PC-3 (cell line): ENCODE data around the gene STK39. TPM values are rescaled to one million over a fixed set of nuclear protein-coding genes. Genes with fewer than 3 reads are reported as not detected.

Experiments
- ATAC-seq: fragments of 200-7000 bp; cut with Tn5 transposase; 2 replicates; pipeline ENCODE4 v1.9.1; 2020; ENCODE audit warnings: mild to moderate bottlenecking, moderate library complexity
- BruUV-seq: library from RNA; stranded (reverse); fragments of 400-500 nt; replicated peaks from 2 replicates; lab custom pipeline; 2021; lab: Mats Ljungman, UMichigan
- CTCF ChIA-PET: fragments of 300-600 bp; sonication (Branson Sonifier 250); formaldehyde crosslinking; loops from one replicate; lab custom pipeline; 2022; ENCODE audit warnings: antibody characterized with exemption; lab: Charles Lee
- POLR2A ChIA-PET: fragments of 300-600 bp; sonication (Branson Sonifier 250); formaldehyde crosslinking; loops from one replicate; lab custom pipeline; 2022; ENCODE audit warnings: antibody characterized with exemption; ENCODE audit not compliant: unreplicated experiment; lab: Charles Lee
- DNase-seq: peaks from one replicate; pipeline ENCODE4 v3.0.0-alpha.2; 2015
- H2AFZ ChIP-seq: fragments of 300-600 bp; sonication (generic); 2 replicates; pipeline ENCODE4 v1.6.0; 2016; ENCODE audit warnings: antibody characterized with exemption, low read length
- H3F3A ChIP-seq: fragments of 300-600 bp; sonication (generic); one replicate; pipeline ENCODE4 v1.6.0; 2017; ENCODE audit warnings: antibody characterized with exemption, low read length, control low read depth, mild to moderate bottlenecking; ENCODE audit not compliant: unreplicated experiment
- H3K27ac ChIP-seq: fragments of 300-600 bp; sonication (generic); 2 replicates; pipeline ENCODE4 v1.5.1; 2016; ENCODE audit warnings: mild to moderate bottlenecking, low read length
- H3K27me3 ChIP-seq: fragments of 300-600 bp; sonication (generic); 2 replicates; pipeline ENCODE4 v1.6.1; 2016; ENCODE audit warnings: low read length, mixed read lengths
- H3K36me3 ChIP-seq: fragments of 300-600 bp; sonication (generic); 2 replicates; pipeline ENCODE4 v1.6.1; 2016; ENCODE audit warnings: low read depth, mixed run types, low read length, mixed read lengths
- H3K4me1 ChIP-seq: fragments of 300-600 bp; sonication (generic); 2 replicates; pipeline ENCODE4 v1.5.1; 2016; ENCODE audit warnings: low read length; ENCODE audit not compliant: insufficient read depth
- H3K4me2 ChIP-seq: fragments of 300-600 bp; sonication (generic); 2 replicates; pipeline ENCODE4 v1.6.0; 2016; ENCODE audit warnings: low read length
- H3K4me3 ChIP-seq: fragments of 300-600 bp; sonication (generic); 2 replicates; pipeline ENCODE4 v1.5.1; 2016; ENCODE audit warnings: mild to moderate bottlenecking, low read length, mixed read lengths
- H3K79me2 ChIP-seq: fragments of 300-600 bp; sonication (generic); 2 replicates; pipeline ENCODE4 v1.6.1; 2017; ENCODE audit warnings: low read length, mixed read lengths
- H3K9ac ChIP-seq: fragments of 300-600 bp; sonication (generic); 2 replicates; pipeline ENCODE4 v1.6.0; 2016; ENCODE audit warnings: mild to moderate bottlenecking, low read length
- H3K9me2 ChIP-seq: fragments of 300-600 bp; sonication (generic); replicated peaks from 2 replicates; pipeline ENCODE4 v1.6.1; 2016; ENCODE audit warnings: mixed run types, low read length, mixed read lengths
- H3K9me3 ChIP-seq: fragments of 300-600 bp; sonication (generic); 2 replicates; pipeline ENCODE4 v1.6.1; 2016; ENCODE audit warnings: low read length, mixed read lengths
- H4K20me1 ChIP-seq: fragments of 300-600 bp; sonication (generic); 2 replicates; pipeline ENCODE4 v1.6.1; 2016; ENCODE audit warnings: low read length, mixed read lengths
- EZH2 ChIP-seq: fragments of 300-600 bp; sonication (generic); IDR thresholded peaks from one replicate; pipeline ENCODE4 v1.6.1; 2017; ENCODE audit warnings: antibody characterized with exemption, mild to moderate bottlenecking, low read length; ENCODE audit not compliant: unreplicated experiment
- EZH2phosphoT487 ChIP-seq: fragments of 300-600 bp; sonication (generic); IDR thresholded peaks from 2 replicates; pipeline ENCODE4 v1.6.1; 2018; ENCODE audit warnings: mild to moderate bottlenecking, antibody characterized with exemption, low read length, borderline replicate concordance
- intact Hi-C: fragments of 100-400 bp; cut with micrococcal nuclease; formaldehyde crosslinking; loops from 2 replicates; pipeline ENCODE4 v1.9.0; 2023
- total RNA-seq: library from RNA; depleted of rRNA; stranded (reverse); fragments of >200 nt; gene quantifications from 2 replicates; pipeline ENCODE4 v1.2.3, GENCODE V29; 2014
- TF ChIP-seq, protein P1 (sequence below): fragments of 300-600 bp; sonication (generic); conservative IDR thresholded peaks from 2 replicates; pipeline ENCODE4 v1.5.1; 2017; ENCODE audit warnings: antibody characterized with exemption, low read depth, mild to moderate bottlenecking, low read length

The STK39 gene
- total RNA-seq, 1 experiment from 2014 or later = 17.9 TPM

- Histone ChIP-seq H3K9me2 (no peaks in the 10 kb centered on the region), H3K79me2 (no peaks in the 10 kb centered on the region), H3K4me1 (peaks cover 12% of the 10 kb centered on the region), H2AFZ (no peak overlapping the region), H3K36me3 (no peaks in the 10 kb centered on the region), H3K9me3 (no peaks in the 10 kb centered on the region), H3F3A (no peaks in the 10 kb centered on the region), H3K4me3 (no peak overlapping the region), H3K27me3 (no peaks in the 10 kb centered on the region), H3K4me2 (0 out of 2 replicates have a peak overlapping the region, but pooled peaks have one; percentile 6), H3K9ac (no peak overlapping the region), H4K20me1 (no peaks in the 10 kb centered on the region), H3K27ac (no peak overlapping the region)
- POLR2A ChIA-PET = interaction anchor here (0.7 kb wide), 1 partner anchor 59 kb away, joined by 3 read pairs; no protein-coding TSS in a partner anchor
- CTCF ChIA-PET = no interaction called here
- peak; percentile 18 for DNase-seq
- ATAC-seq = peak; percentile 64; the same call in 1 of the 2 replicates
- intact Hi-C loops = loop anchor here (10.0 kb wide), 1 partner anchor 610 kb away; no protein-coding TSS in a partner anchor
- no peak for TF ChIP-seq EZH2
- TF ChIP-seq, protein P1, sequence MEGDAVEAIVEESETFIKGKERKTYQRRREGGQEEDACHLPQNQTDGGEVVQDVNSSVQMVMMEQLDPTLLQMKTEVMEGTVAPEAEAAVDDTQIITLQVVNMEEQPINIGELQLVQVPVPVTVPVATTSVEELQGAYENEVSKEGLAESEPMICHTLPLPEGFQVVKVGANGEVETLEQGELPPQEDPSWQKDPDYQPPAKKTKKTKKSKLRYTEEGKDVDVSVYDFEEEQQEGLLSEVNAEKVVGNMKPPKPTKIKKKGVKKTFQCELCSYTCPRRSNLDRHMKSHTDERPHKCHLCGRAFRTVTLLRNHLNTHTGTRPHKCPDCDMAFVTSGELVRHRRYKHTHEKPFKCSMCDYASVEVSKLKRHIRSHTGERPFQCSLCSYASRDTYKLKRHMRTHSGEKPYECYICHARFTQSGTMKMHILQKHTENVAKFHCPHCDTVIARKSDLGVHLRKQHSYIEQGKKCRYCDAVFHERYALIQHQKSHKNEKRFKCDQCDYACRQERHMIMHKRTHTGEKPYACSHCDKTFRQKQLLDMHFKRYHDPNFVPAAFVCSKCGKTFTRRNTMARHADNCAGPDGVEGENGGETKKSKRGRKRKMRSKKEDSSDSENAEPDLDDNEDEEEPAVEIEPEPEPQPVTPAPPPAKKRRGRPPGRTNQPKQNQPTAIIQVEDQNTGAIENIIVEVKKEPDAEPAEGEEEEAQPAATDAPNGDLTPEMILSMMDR = no peak
- no peak for TF ChIP-seq EZH2phosphoT487
- no TSS peak for BruUV-seq
Observed at GRCh38 chr2:167954495-167954894, 292.9 kb downstream of the STK39 start.

GRCh38 chr2:167953776-167954175 lies 293.6 kb downstream of the STK39 start:
- no peaks in the 10 kb centered on the region for H3F3A ChIP-seq
- no TSS peak for BruUV-seq
- H3K36me3 ChIP-seq = no peaks in the 10 kb centered on the region
- no peak overlapping the region for H2AFZ ChIP-seq
- H3K9ac ChIP-seq = no peak overlapping the region
- intact Hi-C loops = loop anchor here (10.0 kb wide), 1 partner anchor 609 kb away; no protein-coding TSS in a partner anchor
- 0 out of 2 replicates have a peak overlapping the region, but pooled peaks have one; percentile 6 for H3K4me2 ChIP-seq
- H3K4me3 ChIP-seq = no peak overlapping the region
- H3K27me3 ChIP-seq = no peaks in the 10 kb centered on the region
- no peaks in the 10 kb centered on the region for H3K9me2 ChIP-seq
- H3K9me3 ChIP-seq = no peaks in the 10 kb centered on the region
- H4K20me1 ChIP-seq = no peaks in the 10 kb centered on the region
- no peak overlapping the region for H3K27ac ChIP-seq
- no peaks in the 10 kb centered on the region for H3K79me2 ChIP-seq
- peaks cover 12% of the 10 kb centered on the region for H3K4me1 ChIP-seq
- ChIA-PET POLR2A (interaction anchor here (0.7 kb wide), 1 partner anchor 60 kb away, joined by 3 read pairs; no protein-coding TSS in a partner anchor), CTCF (no interaction called here)
- ATAC-seq = peak; percentile 70
- DNase-seq = peak; percentile 48
- TF ChIP-seq EZH2 (no peak), EZH2phosphoT487 (no peak)
- TF ChIP-seq, protein P1 = no peak

DNA sequence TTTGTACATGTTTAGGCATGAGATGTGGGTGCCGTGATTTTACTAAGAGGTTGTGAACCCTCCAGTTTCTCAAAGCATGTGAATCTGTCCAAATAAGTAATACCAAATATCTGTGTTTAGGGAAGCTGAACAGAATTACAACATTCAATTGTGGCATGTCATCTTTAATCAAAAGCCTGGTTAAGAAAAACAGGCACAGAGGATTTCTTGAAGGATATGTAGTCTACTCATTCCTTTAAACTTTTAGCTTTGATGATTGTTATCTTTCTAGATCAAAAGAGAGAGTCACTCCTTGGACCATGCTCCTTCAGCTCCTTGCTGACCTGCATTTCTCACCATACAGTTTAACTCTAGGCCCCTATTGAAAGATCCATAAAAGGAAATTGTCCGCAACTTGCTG lies 296.8 kb downstream of the STK39 start:
- no peak overlapping the region for H2AFZ ChIP-seq
- POLR2A ChIA-PET = no interaction called here
- H3K4me3 ChIP-seq = no peak overlapping the region
- H3F3A ChIP-seq = no peaks in the 10 kb centered on the region
- no TSS peak for BruUV-seq
- TF ChIP-seq EZH2 = no peak
- intact Hi-C loops = loop anchor here (10.0 kb wide), 1 partner anchor 606 kb away; no protein-coding TSS in a partner anchor
- H3K4me1 ChIP-seq = peaks cover 12% of the 10 kb centered on the region
- no peak overlapping the region for H3K4me2 ChIP-seq
- ATAC-seq (no peak), DNase-seq (no peak)
- no peaks in the 10 kb centered on the region for H3K27me3 ChIP-seq
- CTCF ChIA-PET = no interaction called here
- H3K9me2 ChIP-seq = no peaks in the 10 kb centered on the region
- H3K9me3 ChIP-seq = no peaks in the 10 kb centered on the region
- no peak overlapping the region for H3K27ac ChIP-seq
- no peaks in the 10 kb centered on the region for H3K36me3 ChIP-seq
- H3K79me2 ChIP-seq = no peaks in the 10 kb centered on the region
- no peak overlapping the region for H3K9ac ChIP-seq
- H4K20me1 ChIP-seq = no peaks in the 10 kb centered on the region
